ENCODE data around the gene AATF.

DNA sequence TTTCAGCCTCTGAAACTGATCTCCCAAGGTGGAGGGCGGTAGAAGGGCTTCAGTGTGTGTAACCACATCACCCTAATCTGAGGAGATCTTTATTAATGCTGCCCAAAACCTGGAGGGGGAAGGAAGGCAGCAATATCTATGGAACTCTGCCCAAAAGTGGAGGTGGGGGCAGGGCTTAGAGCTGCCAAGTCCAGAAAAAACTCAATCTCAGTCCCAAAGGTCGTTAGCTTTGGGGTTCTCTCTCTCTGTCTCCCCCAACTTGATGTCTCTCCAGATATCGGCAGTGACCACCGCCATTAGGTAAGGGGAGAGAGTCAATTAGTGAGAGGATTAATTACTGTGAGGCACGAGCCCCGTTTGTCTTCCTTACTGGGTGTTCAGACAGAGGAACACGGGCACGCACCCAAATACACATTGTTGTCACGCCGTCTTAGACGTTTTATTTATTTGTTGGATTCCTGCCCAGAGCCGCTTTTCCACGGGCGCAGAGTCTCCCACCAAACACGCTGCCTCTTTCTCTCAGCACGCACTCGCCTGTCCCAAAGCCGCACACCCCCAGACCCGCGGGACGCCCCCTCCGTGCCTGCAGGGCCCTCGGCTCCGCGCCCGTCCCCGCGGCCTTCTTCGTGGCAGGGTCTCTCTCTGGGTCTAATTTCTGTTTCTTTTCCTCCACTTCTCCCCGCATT lies 16.9 kb upstream of the AATF start:
- TF ChIP-seq POLR2A (IDR thresholded peaks at IDR 0.05), result no peak
- TF ChIP-seq, protein P1, sequence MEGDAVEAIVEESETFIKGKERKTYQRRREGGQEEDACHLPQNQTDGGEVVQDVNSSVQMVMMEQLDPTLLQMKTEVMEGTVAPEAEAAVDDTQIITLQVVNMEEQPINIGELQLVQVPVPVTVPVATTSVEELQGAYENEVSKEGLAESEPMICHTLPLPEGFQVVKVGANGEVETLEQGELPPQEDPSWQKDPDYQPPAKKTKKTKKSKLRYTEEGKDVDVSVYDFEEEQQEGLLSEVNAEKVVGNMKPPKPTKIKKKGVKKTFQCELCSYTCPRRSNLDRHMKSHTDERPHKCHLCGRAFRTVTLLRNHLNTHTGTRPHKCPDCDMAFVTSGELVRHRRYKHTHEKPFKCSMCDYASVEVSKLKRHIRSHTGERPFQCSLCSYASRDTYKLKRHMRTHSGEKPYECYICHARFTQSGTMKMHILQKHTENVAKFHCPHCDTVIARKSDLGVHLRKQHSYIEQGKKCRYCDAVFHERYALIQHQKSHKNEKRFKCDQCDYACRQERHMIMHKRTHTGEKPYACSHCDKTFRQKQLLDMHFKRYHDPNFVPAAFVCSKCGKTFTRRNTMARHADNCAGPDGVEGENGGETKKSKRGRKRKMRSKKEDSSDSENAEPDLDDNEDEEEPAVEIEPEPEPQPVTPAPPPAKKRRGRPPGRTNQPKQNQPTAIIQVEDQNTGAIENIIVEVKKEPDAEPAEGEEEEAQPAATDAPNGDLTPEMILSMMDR (IDR thresholded peaks at IDR 0.05), result no peak

Data from Peyer's patch (tissue), 4 donors.